HepG2 (cell line): ENCODE measurements around the gene SIX4. TPM values are rescaled to one million over a fixed set of nuclear protein-coding genes. Genes with fewer than 3 reads are reported as not detected.

ENCODE experiments used
- ATAC-seq: fragments of 200-7000 bp; cut with Tn5 transposase; 3 replicates; pipeline ENCODE4 v1.9.1; 2020; ENCODE audit warnings: mild to moderate bottlenecking, moderate library complexity
- BruUV-seq: library from RNA; stranded (reverse); fragments of 400-500 nt; replicated peaks from 2 replicates; lab custom pipeline; 2021; lab: Mats Ljungman, UMichigan
- CTCF ChIA-PET: fragments of 300-600 bp; formaldehyde crosslinking; extraction: SDS; loops from one replicate; lab custom pipeline; 2021; ENCODE audit warnings: low total read pairs, inconsistent platforms, low intra/inter-chr PET ratio; lab: Yijun Ruan, JAX
- POLR2A ChIA-PET: fragments of 350-600 bp; sonication (Branson Sonifier 250); formaldehyde crosslinking; loops from one replicate; lab custom pipeline; 2020; ENCODE audit warnings: antibody characterized with exemption, inconsistent platforms; lab: Yijun Ruan, JAX
- DNase-seq: peaks from one replicate; pipeline ENCODE4 v3.0.0-alpha.2; 2015; ENCODE audit warnings: low spot score
- FAIRE-seq: peaks from 3 replicates; lab custom pipeline; 2011; peaks lifted over from hg19 to GRCh38; lab: Jason Lieb, UNC
- H2AFZ ChIP-seq: one replicate; pipeline ENCODE4 v1.6.1; 2011; ENCODE audit warnings: low read length, inconsistent platforms
- H3K27ac ChIP-seq: fragments of 300-600 bp; 3 replicates; pipeline ENCODE4 v1.8.0; 2011; ENCODE audit warnings: mixed run types, mild to moderate bottlenecking, mixed read lengths, low read length, inconsistent platforms; ENCODE audit not compliant: insufficient read depth; ENCODE audit errors: extremely low read length
- H3K27me3 ChIP-seq, 2 experiments: fragments of 200-600 bp in 1 of 2; 2 replicates in 1 of 2; 3 replicates in 1 of 2; pipeline versions ENCODE4 v1.6.0 to v1.8.0; 2011; ENCODE audit warnings: low read length in 2 of 2, mild to moderate bottlenecking in 2 of 2, moderate library complexity in 2 of 2, inconsistent platforms in 1 of 2; ENCODE audit not compliant: insufficient read depth in 2 of 2, control insufficient read depth in 1 of 2
- H3K36me3 ChIP-seq, 2 experiments: fragments of 200-600 bp in 1 of 2; replicated peaks in 1 of 2; 2 replicates in 1 of 2; 3 replicates in 1 of 2; pipeline versions ENCODE4 v1.5.1 to v1.8.0; 2011; ENCODE audit warnings: low read length in 2 of 2, inconsistent platforms in 1 of 2; ENCODE audit not compliant: insufficient read depth in 2 of 2, control insufficient read depth in 1 of 2
- H3K4me1 ChIP-seq: 2 replicates; pipeline ENCODE4 v1.5.1; 2012; ENCODE audit warnings: low read length, inconsistent platforms; ENCODE audit not compliant: insufficient read depth
- H3K4me2 ChIP-seq: 2 replicates; pipeline ENCODE4 v1.6.0; 2011; ENCODE audit warnings: low read depth, low read length, inconsistent platforms
- H3K4me3 ChIP-seq, 3 experiments: fragments of 200-600 bp in 1 of 3; sonication (generic), shearing (Covaris generic) in 1 of 3; replicated peaks in 1 of 3; 2 replicates each; pipeline ENCODE4 v1.5.1; 2011 to 2016; ENCODE audit warnings: low read length in 3 of 3, inconsistent platforms in 2 of 3, low read depth in 2 of 3, mild to moderate bottlenecking in 2 of 3, control low read depth in 1 of 3, mixed read lengths in 1 of 3; ENCODE audit not compliant: insufficient read depth in 1 of 3
- H3K79me2 ChIP-seq: one replicate; pipeline ENCODE4 v1.6.1; 2011; ENCODE audit warnings: low read length, inconsistent platforms; ENCODE audit not compliant: insufficient read depth
- H3K9ac ChIP-seq: 2 replicates; pipeline ENCODE4 v1.6.0; 2011; ENCODE audit warnings: mild to moderate bottlenecking, low read depth, low read length, inconsistent platforms; ENCODE audit not compliant: insufficient read depth
- H3K9me3 ChIP-seq: 2 replicates; pipeline ENCODE4 v1.5.1; 2012; ENCODE audit warnings: mild to moderate bottlenecking, low read length
- H4K20me1 ChIP-seq: 2 replicates; pipeline ENCODE4 v1.6.0; 2011; ENCODE audit warnings: inconsistent platforms, mild to moderate bottlenecking, low read length, moderate library complexity; ENCODE audit not compliant: insufficient read depth
- FOXC1 ChIP-seq: sonication (generic); formaldehyde crosslinking; IDR thresholded peaks from 2 replicates; pipeline ENCODE4 v1.8.0; 2022; ENCODE audit warnings: mild to moderate bottlenecking, missing genetic modification reagents, borderline replicate concordance
- FOXM1 ChIP-seq: sonication (generic); formaldehyde crosslinking; IDR thresholded peaks from 2 replicates; pipeline ENCODE4 v1.5.0; 2020; ENCODE audit warnings: missing genetic modification reagents
- ISX ChIP-seq: sonication (generic); formaldehyde crosslinking; conservative IDR thresholded peaks from 2 replicates; pipeline ENCODE4 v1.5.0; 2020; ENCODE audit warnings: missing genetic modification reagents
- KDM3A ChIP-seq: IDR thresholded peaks from 2 replicates; pipeline ENCODE4 v1.6.1; 2018; ENCODE audit warnings: low read depth, missing compliant biosample characterization
- KDM5A ChIP-seq: fragments of 200-600 bp; sonication (generic); IDR thresholded peaks from 2 replicates; pipeline ENCODE4 v1.7.0; 2018; ENCODE audit warnings: antibody characterized with exemption, mild to moderate bottlenecking, low read length, borderline replicate concordance
- NFE2L2 ChIP-seq: fragments of 150-350 bp; IDR thresholded peaks from 2 replicates; pipeline ENCODE4 v1.6.1; 2014; ENCODE audit warnings: low read length
- NONO ChIP-seq, 2 experiments: fragments of 450-650 bp in 1 of 2; sonication (generic) in 1 of 2; formaldehyde crosslinking in 1 of 2; IDR thresholded peaks in 1 of 2; conservative IDR thresholded peaks in 1 of 2; 2 replicates each; pipeline versions ENCODE4 v1.6.1 to v1.8.0; 2017 to 2022; ENCODE audit warnings: mild to moderate bottlenecking in 1 of 2, missing genetic modification reagents in 1 of 2, moderate library complexity in 1 of 2
- NR2F1 ChIP-seq, 2 experiments: fragments of 450-650 bp in 1 of 2; formaldehyde crosslinking in 1 of 2; IDR thresholded peaks; 2 replicates each; pipeline versions ENCODE4 v1.5.0 to v1.6.1; 2016 to 2020; ENCODE audit warnings: mild to moderate bottlenecking in 1 of 2, missing compliant biosample characterization in 1 of 2, missing genetic modification reagents in 1 of 2, moderate library complexity in 1 of 2
- POLR2A ChIP-seq, 2 experiments: IDR thresholded peaks; 2 replicates each; pipeline ENCODE4 v1.6.1; 2011; ENCODE audit warnings: low read depth in 2 of 2, low read length in 2 of 2, mild to moderate bottlenecking in 1 of 2, moderate library complexity in 1 of 2; ENCODE audit not compliant: insufficient read depth in 1 of 2
- PTBP1 ChIP-seq: fragments of 200-400 bp; formaldehyde crosslinking; IDR thresholded peaks from 2 replicates; pipeline ENCODE4 v1.6.1; 2018; ENCODE audit warnings: low read length, low read depth; ENCODE audit not compliant: poor library complexity, severe bottlenecking
- SMYD3 ChIP-seq: sonication (generic); formaldehyde crosslinking; IDR thresholded peaks from 2 replicates; pipeline ENCODE4 v1.8.1; 2023; ENCODE audit warnings: mild to moderate bottlenecking, missing genetic modification reagents
- SP2 ChIP-seq: sonication (generic); formaldehyde crosslinking; IDR thresholded peaks from 2 replicates; pipeline ENCODE4 v1.5.1; 2020; ENCODE audit warnings: mild to moderate bottlenecking, missing genetic modification reagents
- TBP ChIP-seq: sonication (generic); formaldehyde crosslinking; IDR thresholded peaks from 2 replicates; pipeline ENCODE4 v1.5.0; 2020; ENCODE audit warnings: missing genetic modification reagents
- ZFP1 ChIP-seq: IDR thresholded peaks from 2 replicates; pipeline ENCODE4 v1.6.1; 2016
- ZFP36 ChIP-seq: fragments of 150-350 bp; IDR thresholded peaks from 2 replicates; pipeline ENCODE4 v1.6.1; 2018; ENCODE audit warnings: borderline replicate concordance, low read length, low read depth; ENCODE audit not compliant: partially characterized antibody
- ZNF251 ChIP-seq: sonication (generic); formaldehyde crosslinking; IDR thresholded peaks from 2 replicates; pipeline ENCODE4 v1.9.0; 2021; ENCODE audit warnings: mild to moderate bottlenecking, missing genetic modification reagents
- ZNF263 ChIP-seq: sonication (generic); formaldehyde crosslinking; IDR thresholded peaks from 2 replicates; pipeline ENCODE4 v1.4.0; 2020; ENCODE audit warnings: missing genetic modification reagents
- ZNF556 ChIP-seq: sonication (generic); formaldehyde crosslinking; IDR thresholded peaks from 2 replicates; pipeline ENCODE4 v1.4.0; 2020; ENCODE audit warnings: mild to moderate bottlenecking, missing genetic modification reagents, borderline replicate concordance
- ZNF598 ChIP-seq: sonication (generic); formaldehyde crosslinking; IDR thresholded peaks from 2 replicates; pipeline ENCODE4 v1.5.1; 2020; ENCODE audit warnings: mild to moderate bottlenecking, missing genetic modification reagents, borderline replicate concordance
- ZNF883 ChIP-seq: sonication (generic); formaldehyde crosslinking; IDR thresholded peaks from 2 replicates; pipeline ENCODE4 v1.5.1; 2020; ENCODE audit warnings: mild to moderate bottlenecking, missing genetic modification reagents; ENCODE audit errors: not compliant biosample characterization
- in situ Hi-C: cut with HindIII; loops from 2 replicates; pipeline ENCODE4 v1.10.0; 2017; ENCODE audit warnings: low pct_unique_long_range_greater_than_20kb; ENCODE audit not compliant: extremely low pct_ligation_motif_present
- intact Hi-C: fragments of 100-400 bp; cut with micrococcal nuclease; formaldehyde crosslinking; loops from one replicate; pipeline ENCODE4 v1.10.0; 2022; ENCODE audit not compliant: unreplicated experiment
- polyA plus RNA-seq, 8 experiments: library from polyadenylated mRNA; depleted of rRNA in 3 of 8; stranded (reverse) in 7 of 8; unstranded in 1 of 8; fragments of >200 nt; fragmentation: Illumina TruSeq in 4 of 8; extraction: Trizol in 4 of 8; gene quantifications; 2 replicates each; pipeline versions ENCODE4 v1.2.1 to v1.2.3, GENCODE V29; 2011 to 2016; ENCODE audit warnings: low read depth in 4 of 8, missing spikeins in 1 of 8, mixed read lengths in 1 of 8; ENCODE audit not compliant: insufficient read depth in 1 of 8
- total RNA-seq, 5 experiments: library from RNA; depleted of rRNA; stranded (reverse); fragments of >200 nt; fragmentation: Illumina TruSeq; extraction: Trizol; gene quantifications; 2 replicates each; pipeline ENCODE4 v1.2.3, GENCODE V29; 2016; ENCODE audit warnings: low read depth in 1 of 5

The SIX4 gene
- total and polyA plus RNA-seq, 2 of the 13 experiments (the other 11 are each of a cell fraction or from before 2014, with no cell fraction given): 5.0 to 6.0 TPM

DNA sequence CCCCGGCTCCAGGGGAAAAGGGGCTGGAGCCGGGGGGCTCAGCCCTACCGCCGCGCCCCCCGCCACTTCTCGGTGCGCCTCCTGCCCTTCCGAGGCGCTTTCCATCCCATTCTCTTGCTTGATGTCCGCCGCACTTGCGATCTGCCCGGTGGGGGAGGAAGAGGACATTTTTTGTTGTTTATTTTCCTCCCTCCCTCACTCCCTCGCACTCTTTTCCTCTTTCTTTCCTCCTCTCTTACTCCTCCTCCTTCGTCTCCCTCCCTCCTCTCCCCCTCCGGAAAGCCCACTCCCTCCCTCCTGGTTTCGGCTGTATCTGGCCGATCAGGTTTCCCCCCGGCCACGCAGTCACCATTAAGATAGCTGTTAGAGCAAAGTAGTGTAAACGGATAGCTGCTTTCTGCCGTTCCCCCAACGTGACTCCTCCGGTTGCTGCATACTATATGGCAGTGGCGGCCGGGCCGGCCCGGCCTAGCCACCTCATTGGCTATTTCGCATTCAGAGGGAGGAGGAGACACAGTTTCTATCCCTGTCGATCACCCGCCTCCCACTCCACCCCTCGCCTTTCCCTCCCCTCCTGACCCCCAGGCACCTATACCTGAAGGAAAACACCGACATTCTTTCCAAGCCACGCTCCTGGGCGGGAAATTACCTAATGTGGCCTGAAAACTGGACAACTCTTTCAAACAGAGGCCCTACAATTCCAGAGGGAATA lies at the start of gene SIX4 (continued):
- TF ChIP-seq NONO (IDR thresholded peaks at IDR 0.05) (no peak), NONO (CRISPR knock-in tag; conservative IDR thresholded peaks at IDR 0.05) (no peak), ZNF883 (no peak), ISX (no peak), PTBP1 (no peak), FOXM1 (CRISPR knock-in tag) (no peak), ZNF263 (CRISPR knock-in tag) (peak; percentile 41; the same call in 1 of the 2 replicates), KDM5A (peak; percentile 39; the same call in 1 of the 2 replicates), POLR2A (IDR thresholded peaks at IDR 0.05; ENCODE audit: insufficient read depth in 1 of 2, low read depth in 2 of 2, low read length in 2 of 2) (peak; percentile 80), ZNF556 (no peak; the same call in 1 of the 2 replicates), TBP (no peak), KDM3A (CRISPR knock-in tag) (no peak), SP2 (CRISPR knock-in tag) (peak; percentile 51)

DNA sequence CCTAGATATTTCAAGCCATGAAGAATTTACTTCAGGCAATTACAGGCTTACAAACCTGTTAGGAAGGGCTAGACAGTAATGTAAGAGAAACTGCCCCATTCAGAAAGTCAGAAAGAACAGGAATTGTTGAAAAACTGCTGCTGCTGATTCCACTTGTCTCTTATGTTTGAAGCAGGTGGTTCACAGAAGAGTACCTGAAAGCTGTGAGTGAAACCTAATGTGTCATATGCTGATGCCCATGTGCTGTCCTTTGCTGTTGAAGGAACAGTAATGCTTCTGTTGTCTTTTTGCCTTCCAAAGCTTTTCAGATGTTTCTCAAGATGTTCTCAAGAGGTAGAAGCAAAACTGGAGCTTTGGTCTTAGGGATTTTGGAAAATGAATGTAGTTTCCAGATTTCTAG lies 49.4 kb upstream of the SIX4 start:
- no TSS peak for BruUV-seq
- POLR2A ChIA-PET: no interaction called here
- DNase-seq: no peak
- no peaks in the 10 kb centered on the region for H3K9me3 ChIP-seq
- no peak for FAIRE-seq
- H3K27me3 ChIP-seq: no peaks in the 10 kb centered on the region
- no peak overlapping the region for H3K9ac ChIP-seq
- TF ChIP-seq FOXC1 (CRISPR knock-in tag) (no peak), NFE2L2 (no peak), SMYD3 (no peak), ZNF251 (CRISPR knock-in tag) (no peak), ZFP1 (CRISPR knock-in tag) (no peak), NR2F1 (CRISPR knock-in tag; IDR thresholded peaks at IDR 0.05) (no peak), ZFP36 (no peak), ZNF598 (CRISPR knock-in tag) (no peak)
- TF ChIP-seq, all 625 proteins: peak for 0
- peaks cover 12% of the 10 kb centered on the region; the same call in 1 of the 2 replicates for H3K4me1 ChIP-seq
- CTCF ChIA-PET: no interaction called here
- peaks cover 43% of the 10 kb centered on the region for H3K79me2 ChIP-seq
- H2AFZ ChIP-seq: no peak overlapping the region
- no peak overlapping the region for H3K4me2 ChIP-seq
- no peaks in the 10 kb centered on the region for H3K36me3 ChIP-seq
- in situ Hi-C loops: no loop called here
- ATAC-seq: no peak
- intact Hi-C loops: no loop called here
- H3K27ac ChIP-seq: no peak overlapping the region
- no peak overlapping the region for H3K4me3 ChIP-seq
- H4K20me1 ChIP-seq: peaks cover 3% of the 10 kb centered on the region; the same call in 1 of the 2 replicates
